NK-92 treated with Interleukin-12 subunit alpha and Interleukin-12 subunit beta, amount 100 ng/mL, for 24 hours (cell line): Measurements from ENCODE around the gene IL21R.
"Not testable (repeated sequence)": the region's sequence is repeated elsewhere in the genome, so short reads cannot be mapped to it uniquely, and the experiment has no call there.

ENCODE experiments used
- DNase-seq: peaks from one replicate; lab custom pipeline; 2025; lab: John Stamatoyannopoulos, UW

IL21R gene

DNA sequence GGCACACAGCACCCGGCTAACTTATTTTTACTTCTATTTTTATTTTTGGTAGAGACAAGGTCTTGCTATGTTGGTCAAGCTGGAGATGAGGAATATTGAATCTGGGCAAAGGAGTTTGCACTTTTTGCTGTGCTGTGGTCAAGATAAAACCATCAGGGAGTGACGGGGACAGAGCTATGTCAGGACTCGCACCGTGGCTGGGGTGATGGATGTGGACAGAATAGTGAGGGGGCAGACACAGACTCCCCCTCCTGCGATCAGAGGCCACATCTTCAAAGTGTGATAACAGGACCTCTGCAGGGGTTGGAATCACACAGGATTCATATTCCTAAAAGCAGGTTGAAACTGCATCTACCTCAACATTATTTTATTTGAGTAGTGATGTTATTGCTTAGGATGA is 25.6 kb downstream of the IL21R start:
- DNase-seq = no peak

DNA sequence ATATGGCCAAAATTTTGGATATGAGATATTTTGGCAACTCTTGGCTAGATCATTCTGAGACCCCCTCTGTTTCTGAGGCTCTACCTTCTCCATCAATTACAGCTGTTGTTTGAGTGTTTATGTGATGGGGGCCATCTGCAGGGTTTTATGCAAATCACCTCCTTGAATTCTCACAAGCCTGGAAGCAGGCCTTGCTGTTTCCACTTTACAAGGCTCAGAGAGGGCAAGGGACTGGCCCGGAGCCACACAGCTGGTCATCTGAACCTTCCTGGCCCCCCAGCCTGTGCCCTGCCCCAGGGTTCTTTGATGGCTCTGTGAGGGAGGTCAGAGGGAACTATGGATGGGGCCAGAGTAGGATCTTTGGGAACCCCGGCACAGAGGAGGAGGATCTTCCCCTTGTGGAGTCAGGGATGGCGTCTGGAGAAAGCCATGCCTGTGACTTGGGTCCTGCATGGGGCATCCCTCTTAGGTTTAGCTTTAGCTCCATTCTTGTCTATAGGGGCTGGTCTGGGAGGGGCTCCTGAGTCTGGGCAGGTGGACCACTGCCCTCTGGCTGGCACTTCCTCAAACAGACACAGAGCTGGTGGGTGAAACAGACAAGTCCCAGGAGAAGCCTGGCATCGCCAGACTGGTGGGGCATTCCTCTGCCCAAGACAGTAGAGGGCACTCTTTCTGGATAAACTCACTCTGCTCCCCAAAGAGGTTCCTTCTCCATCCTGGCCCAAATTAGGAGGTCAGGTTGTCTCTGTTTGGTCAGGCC is 26.2 kb downstream of the IL21R start:
- no peak for DNase-seq

- DNase-seq = no peak
Observed at GRCh38 chr16:27429330-27429871, 27.4 kb downstream of the IL21R start.

DNA sequence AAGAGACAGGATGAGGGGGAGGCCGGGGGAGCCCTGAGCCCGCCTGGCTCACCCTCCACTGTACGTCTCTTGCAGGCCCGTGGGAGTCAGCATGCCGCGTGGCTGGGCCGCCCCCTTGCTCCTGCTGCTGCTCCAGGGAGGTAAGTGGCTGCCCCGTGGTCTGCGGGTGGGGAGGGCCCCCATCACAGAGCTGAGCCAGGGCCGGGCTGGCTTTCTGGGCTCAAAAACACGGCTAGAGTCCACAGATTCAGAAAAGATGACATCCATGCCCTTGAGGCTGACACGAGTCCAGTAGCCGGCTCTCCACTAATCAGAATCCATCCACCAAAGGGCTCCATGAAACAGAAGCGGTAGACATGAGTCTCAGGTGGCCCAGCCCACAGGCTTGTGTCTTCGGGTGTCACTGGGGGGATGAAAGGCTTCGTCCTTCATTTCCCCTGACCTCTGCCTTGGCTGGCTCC is 28.0 kb downstream of the IL21R start:
- DNase-seq = no peak

- DNase-seq = no peak
Observed at GRCh38 chr16:27430512-27430911, 28.5 kb downstream of the IL21R start.

GRCh38 chr16:27430923-27431484 is 29.0 kb downstream of the IL21R start:
- DNase-seq = no peak

- DNase-seq = no peak
Observed at GRCh38 chr16:27431773-27432532, 30.0 kb downstream of the IL21R start.

DNA sequence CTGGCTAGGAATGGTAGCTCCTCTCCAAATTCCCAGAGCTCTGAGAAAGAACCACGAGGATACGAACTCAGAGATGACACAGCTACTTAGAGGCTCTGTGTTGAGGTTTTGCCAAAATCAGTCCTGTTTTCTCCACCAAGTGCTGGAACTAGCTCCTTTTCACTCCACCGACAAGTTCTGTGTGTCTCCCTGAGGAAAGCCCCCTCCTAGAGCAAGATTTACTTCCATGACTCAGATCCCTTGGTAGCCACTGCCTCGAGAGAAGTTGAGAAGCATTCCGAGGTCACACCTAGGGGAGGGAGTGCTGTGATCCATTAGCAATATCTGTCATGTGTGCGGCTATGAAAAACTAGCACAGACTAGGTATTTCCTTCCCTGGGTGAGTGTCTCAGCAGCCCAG is 30.6 kb downstream of the IL21R start:
- no peak for DNase-seq

GRCh38 chr16:27433191-27433590 is 31.2 kb downstream of the IL21R start:
- DNase-seq = not testable (repeated sequence)

DNA sequence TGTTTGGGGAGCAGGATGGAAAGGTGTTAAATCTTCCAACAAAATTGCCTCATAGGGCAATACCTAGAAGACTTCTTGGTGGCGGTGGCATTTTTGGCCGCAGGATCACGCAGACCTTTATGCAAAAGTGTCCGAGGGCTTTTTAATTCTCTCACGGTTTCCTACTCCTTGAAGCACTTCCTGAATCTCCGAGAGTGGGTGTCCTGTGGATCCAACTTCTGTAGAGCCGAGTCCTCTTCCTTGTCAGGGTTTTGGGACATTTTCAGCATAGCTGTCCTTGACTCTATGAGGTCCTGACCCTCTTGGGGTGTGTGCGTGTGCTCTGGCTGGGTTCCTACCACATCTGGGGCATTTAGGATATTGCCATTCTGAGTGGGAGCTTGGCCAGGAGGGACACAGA is 31.7 kb downstream of the IL21R start:
- no peak for DNase-seq

- no peak for DNase-seq
Observed at GRCh38 chr16:27434141-27435051, 32.4 kb downstream of the IL21R start.

DNA sequence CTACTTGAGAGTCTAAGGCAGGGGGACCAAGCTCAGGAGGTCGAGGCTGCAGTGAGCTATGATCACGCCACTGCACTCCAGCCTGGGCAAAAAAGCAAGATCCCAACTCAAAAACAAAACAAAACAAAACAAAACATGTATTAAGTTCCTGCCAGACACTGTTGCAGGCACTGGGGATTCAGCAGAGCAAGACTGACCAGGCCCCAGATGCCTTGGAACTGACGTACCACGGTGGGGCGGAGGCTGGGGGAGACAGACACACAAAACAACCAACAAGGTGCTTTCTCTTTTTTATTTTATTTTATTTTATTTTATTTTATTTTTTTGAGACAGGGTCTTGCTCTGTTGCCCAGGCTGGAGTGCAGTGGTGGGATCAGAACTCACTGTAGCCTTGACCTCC is 33.2 kb downstream of the IL21R start:
- not testable (repeated sequence) for DNase-seq

GRCh38 chr16:27436065-27436464 is 34.1 kb downstream of the IL21R start:
- DNase-seq = no peak

- no peak for DNase-seq
Observed at GRCh38 chr16:27436921-27437650, 35.1 kb downstream of the IL21R start.

GRCh38 chr16:27437946-27438345 is 36.0 kb downstream of the IL21R start:
- no peak for DNase-seq

DNA sequence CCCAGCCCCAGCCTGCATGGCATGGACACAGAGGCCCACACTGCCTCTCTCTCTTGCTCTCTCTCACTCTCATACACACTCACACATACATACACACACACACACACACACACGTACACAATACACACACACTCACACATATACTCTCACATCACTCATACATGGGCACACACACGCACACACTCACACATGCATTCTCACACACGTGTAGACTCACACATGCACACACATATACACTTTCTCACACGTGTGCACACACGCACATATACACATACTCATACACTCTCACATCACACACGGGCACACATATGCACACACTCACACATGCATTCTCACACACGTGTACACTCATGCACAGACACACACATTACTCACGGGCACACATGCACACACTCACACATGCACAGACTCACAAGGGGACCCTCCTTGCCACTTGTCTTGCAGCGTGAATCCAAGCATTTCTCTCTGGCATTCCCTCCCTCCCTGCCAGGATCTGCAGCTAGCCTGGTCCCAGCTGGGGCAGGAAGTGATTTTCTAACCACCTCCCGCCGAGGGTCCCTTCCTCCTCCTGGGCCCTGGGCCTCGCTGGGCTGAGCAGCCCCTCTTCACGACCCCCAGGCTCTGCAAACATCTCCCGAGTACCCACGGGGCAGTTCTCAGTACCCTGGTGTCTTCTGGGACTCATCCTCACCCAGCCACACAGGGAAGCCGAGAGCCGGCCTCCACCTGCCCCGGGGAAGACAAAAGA is 37.5 kb downstream of the IL21R start:
- DNase-seq = no peak

DNA sequence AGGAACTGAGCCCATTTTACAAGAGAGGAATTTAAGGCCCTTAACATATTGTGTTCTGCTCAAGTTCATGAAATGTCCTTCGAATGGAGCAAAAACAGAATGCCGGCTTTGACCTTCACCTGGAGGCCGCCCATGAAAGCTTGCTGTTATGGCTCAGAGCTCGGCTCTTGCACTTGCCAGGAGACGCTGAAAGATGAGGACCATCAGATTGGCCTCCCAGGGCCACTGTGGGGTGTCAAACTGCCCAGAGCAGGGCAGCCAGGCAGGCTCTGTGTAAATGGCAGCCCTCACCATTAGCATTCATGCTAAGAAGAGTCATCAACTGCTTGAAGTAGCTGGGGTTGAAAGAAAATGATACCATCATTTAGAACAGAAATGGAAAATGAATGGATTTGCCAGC is 39.3 kb downstream of the IL21R start:
- DNase-seq = no peak

DNA sequence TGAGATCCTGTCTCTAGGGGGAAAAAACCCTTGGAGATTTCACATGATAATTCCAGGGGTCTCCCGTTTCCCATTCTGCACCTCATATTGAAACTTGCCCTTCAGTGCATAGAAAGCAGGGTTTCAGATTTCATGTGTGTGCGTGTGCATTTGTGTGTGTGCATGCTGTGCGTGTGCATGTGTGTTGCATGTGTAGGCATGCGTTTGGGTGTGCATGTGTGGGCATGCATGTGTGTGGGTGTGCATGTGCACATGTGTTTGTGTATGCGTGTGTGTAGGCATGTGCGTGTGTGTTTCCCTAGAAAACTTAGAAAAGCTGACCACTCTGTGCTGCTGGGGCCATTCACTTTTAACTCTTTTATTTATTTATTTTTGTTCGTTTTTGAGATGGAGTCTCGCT is 40.0 kb downstream of the IL21R start:
- DNase-seq = no peak

GRCh38 chr16:27444015-27444414 is 42.0 kb downstream of the IL21R start:
- DNase-seq = no peak

GRCh38 chr16:27444470-27444869 is 42.5 kb downstream of the IL21R start:
- no peak for DNase-seq
